Hepatocyte (in vitro differentiated cells): ENCODE results near the gene TSEN15. TPM values are rescaled to one million over a fixed set of nuclear protein-coding genes. Genes with fewer than 3 reads are reported as not detected.
"Not testable (repeated sequence)": the region's sequence is repeated elsewhere in the genome, so short reads cannot be mapped to it uniquely, and the experiment has no call there.

Source experiments
- DNase-seq: peaks from one replicate; pipeline ENCODE4 v3.0.0-alpha.2; 2016; ENCODE audit warnings: low spot score
- H2AFZ ChIP-seq: fragments of 200-600 bp; sonication (generic); 2 replicates; pipeline ENCODE4 v1.6.0; 2016; ENCODE audit warnings: antibody characterized with exemption, mild to moderate bottlenecking
- H3K27ac ChIP-seq: fragments of 200-600 bp; sonication (generic); 2 replicates; pipeline ENCODE4 v1.5.1; 2016; ENCODE audit warnings: mild to moderate bottlenecking
- H3K27me3 ChIP-seq: fragments of 200-600 bp; sonication (generic); 2 replicates; pipeline ENCODE4 v1.6.1; 2016
- H3K36me3 ChIP-seq: fragments of 200-600 bp; sonication (generic); replicated peaks from 2 replicates; pipeline ENCODE4 v1.5.1; 2016; ENCODE audit warnings: low read depth; ENCODE audit not compliant: insufficient read depth
- H3K4me1 ChIP-seq: fragments of 200-600 bp; sonication (generic); 2 replicates; pipeline ENCODE4 v1.5.1; 2016; ENCODE audit warnings: mild to moderate bottlenecking, moderate library complexity; ENCODE audit not compliant: insufficient read depth
- H3K4me2 ChIP-seq: fragments of 200-600 bp; sonication (generic); 2 replicates; pipeline ENCODE4 v1.6.0; 2016
- H3K4me3 ChIP-seq: fragments of 200-600 bp; sonication (generic); 2 replicates; pipeline ENCODE4 v1.5.1; 2016; ENCODE audit warnings: mild to moderate bottlenecking
- H3K79me2 ChIP-seq: fragments of 200-600 bp; sonication (generic); 2 replicates; pipeline ENCODE4 v1.6.0; 2017; ENCODE audit warnings: mild to moderate bottlenecking
- H3K9me2 ChIP-seq: fragments of 200-600 bp; sonication (generic); replicated peaks from 2 replicates; pipeline ENCODE4 v1.6.0; 2017; ENCODE audit warnings: mild to moderate bottlenecking; ENCODE audit not compliant: insufficient read depth
- H3K9me3 ChIP-seq: fragments of 200-600 bp; sonication (generic); 2 replicates; pipeline ENCODE4 v1.5.1; 2016; ENCODE audit warnings: low read depth, mild to moderate bottlenecking
- H4K20me1 ChIP-seq: fragments of 200-600 bp; sonication (generic); 2 replicates; pipeline ENCODE4 v1.6.0; 2016; ENCODE audit warnings: mild to moderate bottlenecking; ENCODE audit not compliant: insufficient read depth, poor library complexity, severe bottlenecking
- CTCF ChIP-seq: fragments of 200-600 bp; sonication (generic); IDR thresholded peaks from 2 replicates; pipeline ENCODE4 v1.5.1; 2016; ENCODE audit warnings: antibody characterized with exemption, mild to moderate bottlenecking; ENCODE audit not compliant: poor library complexity
- EZH2 ChIP-seq: fragments of 200-600 bp; sonication (generic); IDR thresholded peaks from 2 replicates; pipeline ENCODE4 v1.6.1; 2016; ENCODE audit warnings: antibody characterized with exemption, mild to moderate bottlenecking, borderline replicate concordance
- EZH2phosphoT487 ChIP-seq: fragments of 200-600 bp; sonication (generic); IDR thresholded peaks from one replicate; pipeline ENCODE4 v1.6.1; 2018; ENCODE audit warnings: antibody characterized with exemption, mild to moderate bottlenecking, low read depth, moderate library complexity; ENCODE audit not compliant: unreplicated experiment, severe bottlenecking
- WGBS: methylation state at CpG from one replicate; pipeline ENCODE4 v1.1.6; 2016; ENCODE audit warnings: low lambda C conversion rate; ENCODE audit errors: missing lambda C conversion rate; 5-methylcytosine and 5-hydroxymethylcytosine counted together
- polyA plus RNA-seq: library from polyadenylated mRNA; unstranded; fragments of >200 nt; fragmentation: Nextera tagmentation; extraction: Ambion mirVana; gene quantifications from 2 replicates; pipeline ENCODE4 v1.2.1, GENCODE V29; 2016
- total RNA-seq: library from RNA; depleted of rRNA; stranded (reverse); fragments of >200 nt; gene quantifications from 2 replicates; pipeline ENCODE4 v1.2.3, GENCODE V29; 2014

TSEN15 gene
- total and polyA plus RNA-seq, 2 experiments from 2014 or later: 35.7 to 46.5 TPM

GRCh38 chr1:184041731-184042130 lies 9.8 kb upstream of the TSEN15 start:
- DNase-seq: no peak
- Histone ChIP-seq H3K79me2 (no peaks in the 10 kb centered on the region), H2AFZ (no peak overlapping the region), H3K27ac (no peak overlapping the region), H3K27me3 (peaks cover 33% of the 10 kb centered on the region), H3K4me3 (no peak overlapping the region), H3K9me3 (no peaks in the 10 kb centered on the region), H3K4me2 (no peak overlapping the region), H3K4me1 (no peaks in the 10 kb centered on the region), H3K9me2 (no peaks in the 10 kb centered on the region), H3K36me3 (no peaks in the 10 kb centered on the region), H4K20me1 (no peaks in the 10 kb centered on the region)
- TF ChIP-seq EZH2 (no peak), EZH2phosphoT487 (no peak), CTCF (no peak)
- 82% methylated on average over 3 of the region's 3 CpGs for WGBS

- not testable (repeated sequence) for H3K36me3 ChIP-seq, H3K79me2 ChIP-seq, H3K4me2 ChIP-seq, H2AFZ ChIP-seq, H3K4me3 ChIP-seq, H3K27ac ChIP-seq, H3K9me3 ChIP-seq, H3K4me1 ChIP-seq, H3K9me2 ChIP-seq, H4K20me1 ChIP-seq, DNase-seq
- 88% methylated on average over 2 of the region's 2 CpGs for WGBS
- peaks cover 24% of the 10 kb centered on the region for H3K27me3 ChIP-seq
These were observed 8.2 kb upstream of the TSEN15 start for GRCh38 chr1:184043315-184043714.

DNA sequence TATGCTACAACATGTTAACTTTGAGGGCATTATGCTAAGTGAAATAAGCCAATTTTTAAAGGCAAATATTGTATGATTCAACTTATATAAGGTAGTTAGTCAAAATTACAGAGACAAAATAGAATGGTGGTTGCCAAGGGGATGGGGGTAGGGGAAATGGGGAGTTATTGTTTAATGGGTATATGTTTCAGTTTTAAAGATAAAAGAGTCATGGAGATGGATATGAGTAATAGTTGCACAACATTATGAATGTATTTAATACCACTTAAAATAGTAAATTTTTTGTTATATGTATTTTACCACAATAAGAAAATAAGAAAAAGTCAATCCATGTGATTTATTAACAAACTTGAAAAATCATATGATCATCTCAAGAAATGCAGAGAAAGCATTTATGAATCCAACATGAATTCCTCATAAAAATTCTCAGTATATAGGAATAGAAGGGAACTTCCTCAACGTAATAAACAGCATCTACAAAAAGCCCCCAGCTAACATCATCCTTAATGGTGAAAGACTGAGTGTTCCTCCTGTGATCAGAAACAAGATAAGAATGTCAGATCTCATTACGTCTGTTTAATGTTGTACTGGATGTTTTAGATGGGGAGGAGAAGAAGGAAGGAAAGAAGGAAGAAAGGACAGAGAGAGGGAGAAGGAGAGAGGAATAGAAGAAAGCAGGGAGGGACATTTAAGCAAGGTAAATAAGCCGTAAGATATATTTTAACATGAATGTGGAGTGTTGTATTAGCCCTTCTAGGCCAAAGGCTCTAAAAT lies 6.7 kb upstream of the TSEN15 start:
- Histone ChIP-seq H3K79me2 (no peaks in the 10 kb centered on the region), H4K20me1 (no peaks in the 10 kb centered on the region), H3K9me2 (no peaks in the 10 kb centered on the region), H3K27ac (no peak overlapping the region), H3K36me3 (no peaks in the 10 kb centered on the region), H3K9me3 (no peaks in the 10 kb centered on the region), H2AFZ (no peak overlapping the region), H3K4me2 (no peak overlapping the region), H3K4me3 (no peak overlapping the region), H3K4me1 (no peaks in the 10 kb centered on the region), H3K27me3 (peaks cover 9% of the 10 kb centered on the region)
- DNase-seq: no peak
- 69% methylated on average over 3 of the region's 3 CpGs for WGBS
- no peak for TF ChIP-seq EZH2
- TF ChIP-seq CTCF: no peak
- no peak for TF ChIP-seq EZH2phosphoT487

- not testable (repeated sequence) for H3K4me2 ChIP-seq, H3K79me2 ChIP-seq, H3K4me1 ChIP-seq, H3K9me3 ChIP-seq, H3K36me3 ChIP-seq, H3K9me2 ChIP-seq, H4K20me1 ChIP-seq, H3K27ac ChIP-seq, DNase-seq, H2AFZ ChIP-seq, H3K4me3 ChIP-seq, H3K27me3 ChIP-seq
- 71% methylated on average over 5 of the region's 5 CpGs for WGBS
These were observed 4.0 kb upstream of the TSEN15 start for GRCh38 chr1:184047541-184047940.
